GM21825 (cell line): ENCODE data around the gene ARL8B.

Source experiments
- ATAC-seq: cut with Tn5 transposase; IDR thresholded peaks from one replicate; pipeline ENCODE4 v1.9.1; 2021; ENCODE audit warnings: mild to moderate bottlenecking, moderate library complexity; ENCODE audit not compliant: unreplicated experiment

ARL8B gene

DNA sequence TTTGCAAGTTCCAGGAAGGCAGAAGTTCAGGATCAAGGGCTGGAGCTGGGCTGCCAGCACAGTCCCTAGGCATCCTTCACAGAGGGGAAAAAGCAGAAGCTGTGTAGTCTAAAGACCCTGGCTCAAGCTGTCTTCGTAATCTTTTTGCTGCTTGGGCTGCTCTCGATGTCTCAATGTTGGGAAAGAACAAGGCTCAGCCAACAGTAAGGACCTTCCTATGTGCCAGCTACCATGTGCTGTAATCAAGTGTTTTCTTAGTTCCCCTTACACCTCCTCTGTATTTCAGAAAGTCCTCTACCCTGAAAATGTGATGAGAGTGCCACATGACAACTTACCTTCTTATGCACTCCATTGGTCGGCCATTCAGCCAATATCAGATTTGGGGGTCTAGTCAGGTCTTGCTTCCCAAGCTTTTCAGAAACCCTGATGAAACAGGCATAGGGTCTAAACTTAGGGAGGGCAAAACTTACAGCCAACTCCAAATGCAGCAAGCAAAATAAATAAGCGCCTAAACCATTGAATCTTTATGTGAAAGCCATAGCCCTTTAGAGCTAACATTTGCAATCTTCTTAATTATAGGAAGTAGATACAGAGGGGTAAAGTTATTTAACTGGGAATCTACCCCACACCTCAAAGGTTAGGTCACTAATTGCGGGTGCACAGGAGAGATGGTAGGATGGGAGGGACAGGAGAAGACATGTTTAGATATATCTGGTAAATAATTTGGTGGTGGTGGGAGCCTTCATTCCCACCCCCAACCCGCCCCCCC lies 64.2 kb downstream of the ARL8B start:
- ATAC-seq: peak; percentile 16

GRCh38 chr3:5186858-5187155 lies 64.7 kb downstream of the ARL8B start:
- ATAC-seq: no peak

DNA sequence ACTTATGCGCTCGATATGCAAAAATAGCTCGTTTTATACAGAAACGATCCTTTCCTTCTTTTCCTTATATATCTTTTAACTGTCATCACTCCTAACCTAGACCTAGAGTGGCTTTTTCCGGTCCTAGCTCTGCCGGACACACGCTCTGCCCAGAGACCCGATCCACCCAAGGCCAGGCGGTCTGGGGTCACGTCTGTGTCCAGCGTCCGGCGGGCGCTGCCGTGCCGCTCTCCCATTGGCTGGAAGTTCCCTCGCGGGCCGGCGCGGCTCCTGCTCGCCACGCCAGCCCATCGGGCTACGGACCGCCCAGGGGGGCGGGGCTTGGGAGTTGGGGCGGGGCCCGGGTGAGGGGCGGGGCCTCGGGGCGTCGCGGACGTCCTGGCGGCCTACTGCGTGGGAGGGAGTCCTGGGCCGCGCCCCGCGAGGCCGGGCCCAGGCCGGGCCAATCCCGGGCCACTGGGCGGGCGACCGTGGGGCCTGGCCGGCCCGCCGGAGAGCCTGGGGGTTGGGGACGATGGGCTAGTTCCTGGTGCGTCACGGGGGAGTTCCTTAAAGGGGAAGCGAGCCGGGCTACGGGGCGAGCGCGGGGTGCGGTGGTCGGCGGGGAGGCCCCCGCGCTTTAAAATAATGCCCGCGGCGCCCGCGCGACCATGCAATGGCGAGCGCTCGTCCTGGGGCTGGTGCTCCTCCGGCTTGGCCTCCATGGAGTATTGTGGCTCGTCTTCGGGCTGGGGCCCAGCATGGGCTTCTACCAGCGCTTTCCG lies 65.2 kb downstream of the ARL8B start, which contains the start of gene EDEM1:
Gene EDEM1, plus strand, starts transcription at position 552 of the 764 bp plus-strand sequence. Its CDS starts 99 bp downstream, at position 651.
- ATAC-seq: peak; percentile 79

DNA sequence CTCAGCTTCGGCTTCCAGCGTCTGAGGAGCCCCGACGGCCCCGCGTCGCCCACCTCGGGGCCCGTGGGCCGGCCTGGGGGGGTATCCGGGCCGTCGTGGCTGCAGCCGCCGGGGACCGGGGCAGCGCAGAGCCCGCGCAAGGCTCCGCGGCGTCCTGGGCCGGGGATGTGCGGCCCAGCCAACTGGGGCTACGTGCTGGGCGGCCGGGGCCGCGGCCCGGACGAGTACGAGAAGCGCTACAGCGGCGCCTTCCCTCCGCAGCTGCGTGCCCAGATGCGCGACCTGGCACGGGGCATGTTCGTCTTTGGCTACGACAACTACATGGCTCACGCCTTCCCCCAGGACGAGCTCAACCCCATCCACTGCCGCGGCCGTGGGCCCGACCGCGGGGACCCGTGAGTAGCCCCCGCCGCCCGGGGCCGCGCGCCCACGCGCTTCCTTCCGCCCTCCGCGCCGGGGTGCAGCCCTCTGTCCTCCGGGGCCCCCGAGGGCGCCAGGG lies 65.9 kb downstream of the ARL8B start:
- ATAC-seq: peak; percentile 8

- no peak for ATAC-seq
Measured at GRCh38 chr3:5188419-5189221, 66.5 kb downstream of the ARL8B start.

GRCh38 chr3:5190147-5190791 lies 68.2 kb downstream of the ARL8B start:
- no peak for ATAC-seq

DNA sequence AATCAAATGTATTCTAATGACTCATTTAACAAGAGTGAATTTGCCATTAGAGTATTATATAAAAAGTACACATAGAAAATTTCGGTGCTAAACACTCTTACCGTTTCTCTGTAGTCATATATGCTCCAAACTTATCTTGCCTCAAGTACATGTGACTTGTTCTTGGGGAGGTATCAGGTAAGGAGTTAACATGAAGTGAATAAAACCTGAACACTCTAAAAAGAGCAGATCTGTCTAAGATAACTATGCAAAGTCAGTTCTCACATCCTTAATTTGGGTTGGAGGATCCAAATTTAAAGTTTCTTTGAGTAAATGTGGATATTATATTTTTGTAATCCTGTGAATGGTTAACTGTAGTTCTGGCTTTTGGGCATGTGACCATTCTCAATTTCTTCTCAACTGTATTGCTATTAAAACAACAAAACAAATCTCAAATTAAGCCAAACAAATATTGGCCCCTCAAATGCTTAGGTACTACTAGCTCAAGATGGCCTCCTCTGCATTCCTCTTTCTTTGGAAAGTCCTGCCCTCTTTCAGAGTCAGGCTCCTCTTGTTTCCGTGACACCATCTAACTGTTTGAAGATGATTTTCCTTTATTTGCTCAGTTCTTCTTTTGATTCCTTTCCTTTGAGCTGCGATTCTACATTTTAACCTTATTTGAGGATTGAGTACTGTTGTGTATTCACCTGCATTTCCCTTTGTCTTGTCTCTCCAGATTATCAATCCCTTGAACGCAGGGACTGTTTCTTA lies 69.6 kb downstream of the ARL8B start:
- peak; percentile 10 for ATAC-seq

DNA sequence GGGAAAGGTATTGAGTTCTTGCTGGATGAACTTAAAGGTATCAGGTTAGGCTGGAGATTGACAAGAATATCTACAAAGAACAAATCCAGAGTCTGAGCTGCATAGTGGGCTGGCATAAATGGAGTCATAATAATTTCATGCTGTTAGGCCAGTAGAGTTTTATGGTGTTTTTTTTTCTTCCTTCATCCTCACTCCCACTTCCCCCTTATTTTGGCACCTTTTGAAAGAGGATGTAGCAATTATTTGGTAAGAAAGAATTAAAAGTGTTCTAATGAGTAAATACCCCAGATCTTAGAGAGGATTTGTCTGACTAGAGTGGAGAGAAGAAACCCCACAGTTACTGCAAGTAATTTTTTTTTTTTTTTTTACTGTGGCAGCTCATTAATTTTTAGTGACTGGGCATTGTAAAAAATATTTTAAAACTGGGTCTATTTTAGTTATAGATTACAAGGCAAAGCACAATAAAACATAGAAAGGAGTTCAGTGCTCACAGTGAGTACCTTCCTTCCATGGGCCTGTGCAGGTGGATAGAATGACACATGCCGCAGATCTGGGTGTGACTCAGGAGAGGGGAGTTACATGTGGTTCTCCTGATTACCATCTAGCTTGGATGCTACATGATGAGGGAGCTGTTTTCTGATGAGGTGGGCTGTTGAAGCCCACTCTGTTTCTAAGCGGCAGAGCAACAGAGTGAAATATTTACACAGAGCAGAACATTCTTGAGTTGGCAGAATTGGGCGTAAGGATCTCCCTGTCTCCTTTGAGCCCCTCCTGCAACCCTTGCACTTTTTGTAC lies 70.7 kb downstream of the ARL8B start:
- no peak for ATAC-seq

DNA sequence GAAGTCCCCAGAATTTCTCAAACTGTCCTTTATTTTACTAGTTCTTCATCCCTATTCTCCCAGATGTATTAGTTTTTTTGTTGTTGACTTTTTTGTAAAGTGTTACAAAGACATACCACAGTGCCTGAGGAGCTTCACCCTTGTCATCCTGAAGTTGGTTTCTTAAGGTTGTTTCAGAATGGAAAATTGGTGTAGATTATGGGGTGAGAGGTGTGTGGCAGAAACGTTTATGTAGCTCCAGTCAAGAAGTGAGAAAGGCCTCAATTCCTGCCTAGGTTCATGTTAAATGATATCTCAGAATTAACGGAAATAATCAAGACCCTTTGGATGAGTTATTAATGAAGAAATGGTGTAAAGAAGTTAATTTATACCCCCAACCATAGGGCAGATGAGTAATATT lies 72.2 kb downstream of the ARL8B start:
- no peak for ATAC-seq

DNA sequence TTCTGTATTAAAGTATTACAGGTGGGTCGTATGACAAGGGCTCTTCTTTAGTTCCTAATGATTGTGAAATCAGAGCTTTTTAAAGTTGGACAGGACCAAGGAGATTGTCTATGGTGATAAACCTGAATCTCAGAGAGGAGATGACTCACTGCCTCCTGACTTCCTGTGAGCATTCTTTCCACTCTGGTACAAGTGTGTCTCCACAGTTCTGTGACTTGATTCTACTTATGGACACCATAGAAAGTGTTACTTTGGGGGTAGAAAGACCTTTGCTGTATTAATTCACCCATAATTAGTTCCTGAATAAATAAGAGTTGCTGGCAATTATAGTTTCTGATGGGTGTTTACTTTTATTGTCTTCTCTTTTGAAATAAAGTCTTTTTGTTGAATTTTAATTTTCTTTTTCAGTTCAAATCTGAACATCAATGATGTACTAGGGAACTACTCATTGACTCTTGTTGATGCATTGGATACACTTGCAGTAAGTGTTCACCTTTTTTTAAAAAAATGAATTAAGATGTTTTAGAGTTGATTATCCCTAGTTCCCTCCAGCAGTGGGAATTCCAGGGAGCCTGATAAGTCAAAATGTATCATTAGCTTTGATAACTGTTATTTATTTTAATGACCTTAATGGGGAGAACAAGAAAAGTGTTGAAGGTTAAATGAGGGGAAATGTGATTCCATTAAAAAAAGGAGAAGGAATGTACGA lies 72.9 kb downstream of the ARL8B start:
- peak; percentile 35 for ATAC-seq

DNA sequence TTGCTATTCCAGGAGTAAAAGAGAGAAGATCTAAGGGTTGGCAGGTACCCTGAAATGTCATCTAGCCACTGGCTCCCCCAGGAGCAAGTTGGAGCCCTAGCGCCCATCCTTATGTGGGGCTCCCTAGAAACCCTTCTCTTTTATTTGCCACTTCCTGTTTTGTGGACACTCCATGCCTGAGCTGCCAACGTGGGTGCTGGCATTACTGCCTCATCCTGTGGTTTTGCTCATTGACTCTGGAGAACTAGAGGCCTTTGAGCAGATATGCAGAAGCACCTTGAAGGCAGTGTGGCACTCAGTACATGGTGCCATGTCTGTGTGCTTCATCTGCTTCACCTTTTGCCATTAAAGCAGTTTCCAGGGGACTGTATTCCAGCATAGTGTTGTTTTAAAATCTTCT lies 73.5 kb downstream of the ARL8B start:
- ATAC-seq: no peak

GRCh38 chr3:5197022-5197421 lies 74.9 kb downstream of the ARL8B start:
- no peak for ATAC-seq

- peak; percentile 62 for ATAC-seq
Measured at GRCh38 chr3:5197470-5198312, 75.6 kb downstream of the ARL8B start.

- no peak for ATAC-seq
Measured at GRCh38 chr3:5198313-5198677, 76.2 kb downstream of the ARL8B start.

DNA sequence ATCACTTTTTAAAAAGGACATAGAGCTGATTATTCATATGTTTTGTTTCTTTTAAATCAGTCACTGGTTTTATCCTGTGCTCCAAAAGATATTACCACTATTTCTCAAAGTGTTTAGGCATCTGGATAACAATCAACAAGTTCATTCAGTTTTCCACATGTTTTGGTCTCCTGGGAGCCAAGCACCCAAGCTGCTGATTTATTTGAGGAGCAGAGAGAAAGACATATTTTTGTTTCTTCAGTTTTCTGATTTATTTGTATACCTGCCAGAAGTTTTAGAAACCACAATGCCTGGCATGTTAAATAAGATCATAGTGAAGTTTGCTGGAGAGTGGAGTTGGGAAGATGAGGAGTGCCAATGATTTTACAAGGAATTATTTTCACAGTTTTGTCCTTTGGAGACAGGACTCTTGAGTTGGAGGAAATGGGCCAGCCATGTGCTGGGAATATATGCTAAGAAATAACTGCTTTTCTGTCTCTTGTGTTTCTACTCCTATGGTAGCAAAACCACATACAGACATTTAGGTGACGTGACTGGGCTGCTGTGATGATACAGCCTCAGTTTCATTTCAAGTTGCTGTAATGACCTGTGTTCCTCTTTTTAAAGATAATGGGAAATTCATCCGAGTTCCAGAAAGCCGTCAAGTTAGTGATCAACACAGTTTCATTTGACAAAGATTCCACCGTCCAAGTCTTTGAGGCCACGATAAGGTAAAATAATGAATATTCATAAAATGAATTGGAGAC lies 77.1 kb downstream of the ARL8B start:
- ATAC-seq: peak; percentile 34

DNA sequence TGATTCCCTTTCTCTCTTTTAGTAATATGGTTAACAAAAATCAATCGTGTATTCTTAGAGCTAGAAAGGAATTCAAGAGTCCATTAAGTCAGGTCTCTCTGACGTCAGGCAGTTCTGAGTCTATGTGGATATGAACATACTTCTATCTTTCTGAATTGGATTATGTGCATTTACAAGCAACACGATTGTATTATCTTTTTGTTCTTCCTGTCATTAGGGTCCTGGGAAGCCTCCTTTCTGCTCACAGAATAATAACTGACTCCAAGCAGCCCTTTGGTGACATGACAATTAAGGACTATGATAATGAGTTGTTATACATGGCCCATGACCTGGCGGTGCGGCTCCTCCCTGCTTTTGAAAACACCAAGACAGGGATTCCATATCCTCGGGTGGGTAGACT lies 79.4 kb downstream of the ARL8B start:
- no peak for ATAC-seq

GRCh38 chr3:5202222-5202621 lies 80.1 kb downstream of the ARL8B start:
- ATAC-seq: no peak
